Prostate gland (tissue), 2 donors: ENCODE results near the gene DSCAML1. TPM values are rescaled to one million over a fixed set of nuclear protein-coding genes. Genes with fewer than 3 reads are reported as not detected.

Experiments used
- DNase-seq: peaks from one replicate; pipeline ENCODE4 v3.0.0-alpha.2; 2019; ENCODE audit warnings: low spot score
- H3K27ac ChIP-seq, 2 donors: fragments of 200-600 bp; sonication (generic); 2 replicates each; pipeline ENCODE4 v1.5.1; 2017 to 2019
- H3K27me3 ChIP-seq: fragments of 200-600 bp; sonication (generic); replicated peaks from 2 replicates; pipeline ENCODE4 v1.5.1; 2019; ENCODE audit not compliant: insufficient read depth
- H3K36me3 ChIP-seq, 2 donors: fragments of 200-600 bp; sonication (generic); 1 replicate in 1 of 2; 2 replicates in 1 of 2; pipeline versions ENCODE4 v1.5.1 to v1.8.1; 2017 to 2019
- H3K4me1 ChIP-seq: fragments of 200-600 bp; sonication (generic); replicated peaks from 2 replicates; pipeline ENCODE4 v1.5.1; 2019
- H3K4me3 ChIP-seq, 2 donors: fragments of 200-600 bp; sonication (generic); 2 replicates each; pipeline ENCODE4 v1.5.1; 2017 to 2019
- H3K9me3 ChIP-seq: fragments of 200-600 bp; sonication (generic); 2 replicates; pipeline ENCODE4 v1.5.1; 2017
- POLR2A ChIP-seq: fragments of 450-650 bp; IDR thresholded peaks from one replicate; pipeline ENCODE4 v1.6.1; 2016; ENCODE audit warnings: antibody characterized with exemption, mild to moderate bottlenecking
- POLR2AphosphoS5 ChIP-seq: sonication (generic); formaldehyde crosslinking; IDR thresholded peaks from one replicate; pipeline ENCODE4 v1.6.1; 2017; ENCODE audit warnings: antibody characterized with exemption
- WGBS: methylation state at CpG from one replicate; pipeline ENCODE4 v1.1.5; 2018; 5-methylcytosine and 5-hydroxymethylcytosine counted together
- intact Hi-C: fragments of 100-400 bp; cut with DNase I; formaldehyde crosslinking; loops from one replicate; pipeline ENCODE4 v1.14.2; 2022
- total RNA-seq, 2 donors: library from RNA; depleted of rRNA; stranded (reverse); fragments of >200 nt; gene quantifications; one replicate each; pipeline ENCODE4 v1.1.0, GENCODE V29; 2016
- TF ChIP-seq, protein P1 (sequence below), 4 experiments: fragments of 200-600 bp in 2 of 4; fragments of 450-650 bp in 2 of 4; sonication (generic) in 2 of 4; IDR thresholded peaks; 1 replicate in 3 of 4; 2 replicates in 1 of 4; pipeline ENCODE4 v1.5.1; 2016 to 2019; ENCODE audit warnings: antibody characterized with exemption in 4 of 4, mild to moderate bottlenecking in 2 of 4, moderate library complexity in 2 of 4

DSCAML1 gene
- total RNA-seq, 2 donors from 2014 or later = 0.14 to 2.8 TPM

DNA sequence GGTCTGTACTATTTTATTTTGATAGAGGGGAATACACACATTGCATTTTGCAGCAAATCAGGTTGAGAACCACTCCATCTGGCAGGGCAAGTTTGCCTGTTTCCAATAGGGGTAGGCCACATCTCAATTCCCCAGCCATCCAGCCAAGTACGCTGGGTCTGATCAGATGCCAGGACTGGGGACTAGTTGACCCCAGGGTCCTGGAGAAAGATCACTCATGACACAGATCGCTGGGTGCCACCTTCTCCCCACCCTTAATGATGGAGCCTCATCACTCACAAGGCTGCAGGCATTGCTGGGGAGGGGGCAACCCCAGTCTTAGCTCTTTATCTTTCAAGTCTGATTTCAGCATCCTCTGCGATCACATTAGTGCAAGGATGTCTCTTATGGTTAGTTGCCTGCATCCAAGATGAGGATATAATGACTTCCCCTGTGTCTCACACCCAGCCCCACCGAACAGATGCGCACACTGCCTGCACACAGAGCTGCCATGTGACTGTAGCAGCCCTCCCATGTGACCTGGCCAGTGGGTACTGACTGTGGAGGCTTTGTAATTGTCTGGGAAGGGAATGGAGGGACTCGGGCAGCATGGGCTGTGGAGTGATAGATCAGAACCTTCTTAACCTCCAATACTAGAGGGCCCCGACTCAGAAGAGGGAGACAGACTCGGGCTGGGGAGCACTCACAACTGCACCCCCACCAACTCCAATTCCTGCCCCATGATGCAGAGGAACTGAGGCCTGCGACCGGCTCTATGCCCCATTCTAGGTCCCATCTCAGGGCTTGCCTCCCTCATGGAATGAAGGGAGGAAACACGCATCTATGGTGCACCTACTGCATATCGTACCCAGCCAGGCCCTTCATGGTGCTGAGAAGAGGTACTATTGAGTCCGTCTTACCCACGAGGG, 155.8 kb downstream of the DSCAML1 start:
- H3K27ac ChIP-seq = no peak overlapping the region
- H3K4me3 ChIP-seq = no peak overlapping the region
- 85% methylated on average over 14 of the region's 14 CpGs for WGBS
- intact Hi-C loops = no loop called here
- no peak for DNase-seq
- peaks cover 5% of the 10 kb centered on the region for H3K27me3 ChIP-seq
- H3K36me3 ChIP-seq = no peaks in the 10 kb centered on the region
- TF ChIP-seq, protein P1, sequence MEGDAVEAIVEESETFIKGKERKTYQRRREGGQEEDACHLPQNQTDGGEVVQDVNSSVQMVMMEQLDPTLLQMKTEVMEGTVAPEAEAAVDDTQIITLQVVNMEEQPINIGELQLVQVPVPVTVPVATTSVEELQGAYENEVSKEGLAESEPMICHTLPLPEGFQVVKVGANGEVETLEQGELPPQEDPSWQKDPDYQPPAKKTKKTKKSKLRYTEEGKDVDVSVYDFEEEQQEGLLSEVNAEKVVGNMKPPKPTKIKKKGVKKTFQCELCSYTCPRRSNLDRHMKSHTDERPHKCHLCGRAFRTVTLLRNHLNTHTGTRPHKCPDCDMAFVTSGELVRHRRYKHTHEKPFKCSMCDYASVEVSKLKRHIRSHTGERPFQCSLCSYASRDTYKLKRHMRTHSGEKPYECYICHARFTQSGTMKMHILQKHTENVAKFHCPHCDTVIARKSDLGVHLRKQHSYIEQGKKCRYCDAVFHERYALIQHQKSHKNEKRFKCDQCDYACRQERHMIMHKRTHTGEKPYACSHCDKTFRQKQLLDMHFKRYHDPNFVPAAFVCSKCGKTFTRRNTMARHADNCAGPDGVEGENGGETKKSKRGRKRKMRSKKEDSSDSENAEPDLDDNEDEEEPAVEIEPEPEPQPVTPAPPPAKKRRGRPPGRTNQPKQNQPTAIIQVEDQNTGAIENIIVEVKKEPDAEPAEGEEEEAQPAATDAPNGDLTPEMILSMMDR (IDR thresholded peaks at IDR 0.05) = no peak
- TF ChIP-seq POLR2AphosphoS5 (no peak), POLR2A (no peak)
- H3K9me3 ChIP-seq = no peaks in the 10 kb centered on the region
- no peaks in the 10 kb centered on the region for H3K4me1 ChIP-seq

GRCh38 chr11:117640041-117640440, 157.0 kb downstream of the DSCAML1 start:
- no peaks in the 10 kb centered on the region for H3K9me3 ChIP-seq
- H3K27me3 ChIP-seq = peaks cover 5% of the 10 kb centered on the region
- intact Hi-C loops = no loop called here
- no peak overlapping the region for H3K27ac ChIP-seq
- WGBS = 82% methylated on average over 7 of the region's 7 CpGs
- H3K4me1 ChIP-seq = no peaks in the 10 kb centered on the region
- no peak overlapping the region for H3K4me3 ChIP-seq
- TF ChIP-seq POLR2AphosphoS5 (no peak), POLR2A (no peak)
- TF ChIP-seq, protein P1 (IDR thresholded peaks at IDR 0.05) = no peak
- no peak for DNase-seq
- H3K36me3 ChIP-seq = no peaks in the 10 kb centered on the region

GRCh38 chr11:117639601-117640000, 157.4 kb downstream of the DSCAML1 start:
- Histone ChIP-seq H3K36me3 (no peaks in the 10 kb centered on the region), H3K27ac (no peak overlapping the region), H3K9me3 (no peaks in the 10 kb centered on the region), H3K4me1 (no peaks in the 10 kb centered on the region), H3K27me3 (peaks cover 4% of the 10 kb centered on the region), H3K4me3 (no peak overlapping the region)
- TF ChIP-seq, protein P1 (IDR thresholded peaks at IDR 0.05) = no peak
- TF ChIP-seq POLR2AphosphoS5 (no peak), POLR2A (no peak)
- intact Hi-C loops = no loop called here
- 87% methylated on average over 8 of the region's 8 CpGs for WGBS
- DNase-seq = no peak

DNA sequence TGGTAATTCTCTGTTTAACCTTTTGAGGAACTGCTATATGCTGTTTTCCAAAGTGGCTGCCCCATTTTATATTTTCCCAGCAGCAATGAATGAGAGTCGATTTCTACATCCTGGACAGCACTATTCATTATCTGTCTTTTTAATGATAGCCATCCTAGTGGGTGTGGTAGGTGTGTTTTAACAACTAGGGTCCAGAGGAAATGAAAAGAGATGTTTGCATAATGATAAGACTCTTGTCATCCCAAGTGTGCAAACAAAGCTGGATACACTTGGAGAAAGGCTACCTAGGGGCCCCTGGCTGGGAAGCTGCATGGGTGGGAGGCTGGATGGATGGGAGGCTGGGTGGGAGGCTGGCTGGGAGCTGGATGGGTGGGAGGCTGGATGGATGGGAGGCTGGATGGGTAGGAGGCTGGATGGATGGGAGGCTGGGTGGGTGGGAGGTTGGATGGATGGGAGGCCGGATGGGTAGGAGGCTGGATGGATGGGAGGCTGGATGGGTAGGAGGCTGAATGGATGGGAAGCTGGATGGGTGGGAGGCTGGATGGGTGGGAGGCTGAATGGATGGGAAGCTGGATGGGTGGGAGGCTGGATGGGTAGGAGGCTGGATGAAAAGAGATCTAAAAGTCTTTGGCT, 158.0 kb downstream of the DSCAML1 start:
- WGBS = 67% methylated on average over 2 of the region's 2 CpGs
- no peak overlapping the region for H3K4me3 ChIP-seq
- intact Hi-C loops = no loop called here
- TF ChIP-seq POLR2A (no peak), POLR2AphosphoS5 (no peak)
- TF ChIP-seq, protein P1 (IDR thresholded peaks at IDR 0.05) = no peak
- H3K27ac ChIP-seq = no peak overlapping the region
- no peak for DNase-seq
- no peaks in the 10 kb centered on the region for H3K9me3 ChIP-seq
- no peaks in the 10 kb centered on the region for H3K36me3 ChIP-seq
- H3K4me1 ChIP-seq = no peaks in the 10 kb centered on the region
- no peaks in the 10 kb centered on the region for H3K27me3 ChIP-seq
